Colonic mucosa (tissue), 4 donors: ENCODE results near the gene CSMD2. TPM values are rescaled to one million over a fixed set of nuclear protein-coding genes. Genes with fewer than 3 reads are reported as not detected.

ENCODE experiments used
- DNase-seq: peaks from one replicate; pipeline ENCODE4 v3.0.0-alpha.2; 2020
- H3K27ac ChIP-seq: fragments of 200-600 bp; one replicate; pipeline ENCODE4 v1.8.0; 2021
- H3K27me3 ChIP-seq: fragments of 200-600 bp; one replicate; pipeline ENCODE4 v1.8.0; 2021
- H3K36me3 ChIP-seq: fragments of 200-600 bp; one replicate; pipeline ENCODE4 v1.8.0; 2021
- H3K4me1 ChIP-seq: fragments of 200-600 bp; one replicate; pipeline ENCODE4 v1.8.0; 2021; ENCODE audit warnings: mild to moderate bottlenecking
- H3K4me3 ChIP-seq: fragments of 200-600 bp; one replicate; pipeline ENCODE4 v1.8.0; 2021
- H3K9ac ChIP-seq, 2 donors: one replicate each; pipeline ENCODE4 v1.7.0; 2013; ENCODE audit warnings: control low read depth in 2 of 2, low read depth in 2 of 2, low read length in 2 of 2
- H3K9me3 ChIP-seq: fragments of 200-600 bp; one replicate; pipeline ENCODE4 v1.8.0; 2021
- CTCF ChIP-seq: fragments of 200-600 bp; IDR thresholded peaks from one replicate; pipeline ENCODE4 v1.8.0; 2022; ENCODE audit warnings: antibody characterized with exemption, mild to moderate bottlenecking
- intact Hi-C: fragments of 100-400 bp; cut with DNase I; formaldehyde crosslinking; loops from one replicate; pipeline ENCODE4 v1.14.1; 2022
- total RNA-seq, 2 donors: library from RNA; stranded (reverse); fragmentation: NEBNext Ultra II Directional in 1 of 2; extraction: Animal tissue kit (Norgen Biotek cat#: 25700) in 1 of 2; gene quantifications; one replicate each; pipeline ENCODE4 v1.2.1, GENCODE V29; 2021
- donor health status: healthy.
- donor health status: DM: no; HTN: no; CAD: no.
- donor health status: DM: no; HTN: no; CAD: no.

The CSMD2 gene
- total RNA-seq, 2 donors from 2014 or later, result 0.05 to 0.10 TPM

DNA sequence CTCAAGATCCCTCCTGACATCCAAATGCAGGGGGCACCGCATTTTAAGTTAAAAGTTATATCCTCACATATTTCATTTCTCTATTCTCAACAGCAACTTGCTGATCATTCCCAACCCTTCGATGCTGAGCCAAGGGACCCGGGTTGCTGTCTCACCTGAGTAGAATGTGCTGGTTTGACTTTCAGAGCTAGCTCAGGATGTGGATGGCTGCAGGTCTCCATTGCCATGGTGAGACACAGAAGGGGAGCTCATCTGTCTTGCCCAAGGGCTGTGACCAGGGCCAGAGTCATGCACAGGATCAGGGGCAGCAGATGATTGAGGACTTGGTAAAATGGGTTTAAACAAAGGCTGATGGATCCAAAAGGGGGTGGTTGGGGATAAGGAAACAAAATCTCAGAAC, 189.1 kb downstream of the CSMD2 start:
- no peak for TF ChIP-seq CTCF
- Histone ChIP-seq H3K36me3 (no peaks in the 10 kb centered on the region), H3K27ac (no peak overlapping the region), H3K4me3 (no peak overlapping the region), H3K9ac (no peak overlapping the region), H3K4me1 (no peaks in the 10 kb centered on the region), H3K27me3 (no peaks in the 10 kb centered on the region), H3K9me3 (no peaks in the 10 kb centered on the region)
- intact Hi-C loops, result no loop called here
- no peak for DNase-seq

- no peak for TF ChIP-seq CTCF
- Histone ChIP-seq H3K4me1 (no peaks in the 10 kb centered on the region), H3K27ac (no peak overlapping the region), H3K36me3 (no peaks in the 10 kb centered on the region), H3K9me3 (no peaks in the 10 kb centered on the region), H3K4me3 (no peak overlapping the region), H3K27me3 (no peaks in the 10 kb centered on the region), H3K9ac (no peak overlapping the region)
- intact Hi-C loops, result no loop called here
- no peak for DNase-seq
Observed at GRCh38 chr1:33973799-33974545, 191.1 kb downstream of the CSMD2 start.

GRCh38 chr1:33972676-33973395, 192.2 kb downstream of the CSMD2 start:
- Histone ChIP-seq H3K9me3 (no peaks in the 10 kb centered on the region), H3K4me1 (no peaks in the 10 kb centered on the region), H3K9ac (no peak overlapping the region), H3K27ac (no peak overlapping the region), H3K36me3 (no peaks in the 10 kb centered on the region), H3K4me3 (no peak overlapping the region), H3K27me3 (no peaks in the 10 kb centered on the region)
- intact Hi-C loops, result no loop called here
- TF ChIP-seq CTCF, result no peak
- DNase-seq, result no peak

DNA sequence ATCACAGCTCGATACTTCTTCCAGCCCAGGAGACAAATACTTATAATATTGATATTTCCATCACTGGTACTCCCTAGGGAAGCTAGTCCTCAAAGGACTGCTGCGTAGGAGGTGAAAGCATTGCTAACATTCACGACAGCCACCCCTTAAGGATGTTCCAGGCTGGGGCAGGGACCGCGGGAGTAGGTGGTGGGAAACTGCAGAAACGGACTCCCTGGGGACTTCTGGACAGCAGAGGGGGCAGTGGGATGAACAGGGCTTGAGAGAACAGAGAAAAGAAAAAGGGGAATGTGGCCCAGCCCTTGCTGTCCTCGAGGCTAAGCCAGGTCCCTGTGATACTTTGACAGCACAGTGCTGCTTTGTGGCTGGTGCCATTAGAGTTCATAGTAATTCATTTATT, 193.1 kb downstream of the CSMD2 start:
- intact Hi-C loops, result no loop called here
- Histone ChIP-seq H3K36me3 (no peaks in the 10 kb centered on the region), H3K27me3 (no peaks in the 10 kb centered on the region), H3K9ac (no peak overlapping the region), H3K4me1 (no peaks in the 10 kb centered on the region), H3K4me3 (no peak overlapping the region), H3K27ac (no peak overlapping the region), H3K9me3 (no peaks in the 10 kb centered on the region)
- no peak for TF ChIP-seq CTCF
- DNase-seq, result no peak

- Histone ChIP-seq H3K4me3 (no peak overlapping the region), H3K9ac (no peak overlapping the region), H3K4me1 (no peaks in the 10 kb centered on the region), H3K9me3 (no peaks in the 10 kb centered on the region), H3K36me3 (no peaks in the 10 kb centered on the region), H3K27me3 (no peaks in the 10 kb centered on the region), H3K27ac (no peak overlapping the region)
- no peak for DNase-seq
- intact Hi-C loops, result no loop called here
- TF ChIP-seq CTCF, result no peak
Observed at GRCh38 chr1:33971018-33971710, 193.9 kb downstream of the CSMD2 start.
